ENCODE data around the gene TTC39C.

DNA sequence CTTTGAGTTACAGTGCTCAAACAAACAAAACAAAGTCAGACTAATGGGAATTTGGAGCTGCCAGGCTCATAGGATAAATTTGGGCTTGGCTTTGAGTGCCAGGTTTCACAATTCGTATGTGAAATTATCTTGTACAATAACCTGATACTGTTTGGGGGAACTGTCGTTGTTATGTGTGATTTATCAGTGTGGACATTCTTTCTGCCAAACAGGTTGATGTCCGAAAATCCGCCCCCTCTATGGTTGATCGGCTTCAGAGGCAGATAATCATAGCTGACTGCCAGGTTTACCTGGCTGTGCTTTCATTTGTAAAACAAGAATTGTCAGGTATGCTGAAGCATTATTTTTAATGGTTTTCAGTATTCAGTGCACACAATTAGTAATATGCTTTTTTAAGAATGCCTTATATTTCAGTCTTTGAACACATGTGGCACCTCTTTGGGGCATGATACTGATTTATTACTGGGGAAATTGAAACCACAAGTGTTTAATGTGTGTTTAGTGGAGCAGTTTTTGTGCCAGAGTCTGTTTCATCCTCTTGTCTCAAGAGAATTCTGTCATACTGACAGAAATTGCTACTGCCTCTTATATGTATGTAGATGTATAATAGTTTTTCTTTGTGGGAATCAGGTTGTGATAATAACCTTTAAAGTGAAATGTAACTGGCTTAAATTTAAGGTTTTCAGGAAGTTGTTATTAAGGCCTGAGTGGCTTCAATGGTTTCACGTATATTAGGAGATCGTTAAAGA, 54.6 kb downstream of the TTC39C start:
- TF ChIP-seq, protein P1, sequence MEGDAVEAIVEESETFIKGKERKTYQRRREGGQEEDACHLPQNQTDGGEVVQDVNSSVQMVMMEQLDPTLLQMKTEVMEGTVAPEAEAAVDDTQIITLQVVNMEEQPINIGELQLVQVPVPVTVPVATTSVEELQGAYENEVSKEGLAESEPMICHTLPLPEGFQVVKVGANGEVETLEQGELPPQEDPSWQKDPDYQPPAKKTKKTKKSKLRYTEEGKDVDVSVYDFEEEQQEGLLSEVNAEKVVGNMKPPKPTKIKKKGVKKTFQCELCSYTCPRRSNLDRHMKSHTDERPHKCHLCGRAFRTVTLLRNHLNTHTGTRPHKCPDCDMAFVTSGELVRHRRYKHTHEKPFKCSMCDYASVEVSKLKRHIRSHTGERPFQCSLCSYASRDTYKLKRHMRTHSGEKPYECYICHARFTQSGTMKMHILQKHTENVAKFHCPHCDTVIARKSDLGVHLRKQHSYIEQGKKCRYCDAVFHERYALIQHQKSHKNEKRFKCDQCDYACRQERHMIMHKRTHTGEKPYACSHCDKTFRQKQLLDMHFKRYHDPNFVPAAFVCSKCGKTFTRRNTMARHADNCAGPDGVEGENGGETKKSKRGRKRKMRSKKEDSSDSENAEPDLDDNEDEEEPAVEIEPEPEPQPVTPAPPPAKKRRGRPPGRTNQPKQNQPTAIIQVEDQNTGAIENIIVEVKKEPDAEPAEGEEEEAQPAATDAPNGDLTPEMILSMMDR (conservative IDR thresholded peaks at IDR 0.05; ENCODE audit: low read depth, low read length), result no peak
- no peak for TF ChIP-seq EZH2 (IDR thresholded peaks at IDR 0.05; ENCODE audit: borderline replicate concordance, low read depth, low read length, poor library complexity, severe bottlenecking)
